Measurements from ENCODE around the gene C4orf50.

C4orf50 gene

DNA sequence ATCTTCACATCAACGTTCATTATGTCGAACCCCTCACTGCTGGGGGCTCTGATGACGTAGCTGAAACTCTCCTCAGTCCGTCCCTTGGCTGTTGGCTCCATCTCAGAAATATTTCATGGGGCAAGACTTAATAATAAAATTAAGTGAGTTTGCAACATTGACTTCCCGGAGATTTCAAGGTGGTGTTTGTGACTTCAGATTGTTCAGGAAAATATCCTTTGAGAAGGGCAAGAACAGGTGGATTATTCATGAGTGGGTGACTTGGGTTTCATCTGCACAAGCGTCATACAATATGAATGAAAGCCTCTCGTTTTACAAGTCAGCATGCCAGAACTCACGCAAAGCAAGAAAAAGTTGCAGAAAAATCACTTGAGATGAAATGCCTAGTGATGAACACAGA lies at the start of gene C4orf50:
TSS of gene C4orf50 (minus strand) at position 101 of the 400 bp plus-strand sequence.
- DNase-seq (ENCODE audit: low read depth), result no peak

GRCh38 chr4:6065934-6066590 lies 47.8 kb upstream of the C4orf50 start:
- DNase-seq (ENCODE audit: low read depth), result no peak

DNA sequence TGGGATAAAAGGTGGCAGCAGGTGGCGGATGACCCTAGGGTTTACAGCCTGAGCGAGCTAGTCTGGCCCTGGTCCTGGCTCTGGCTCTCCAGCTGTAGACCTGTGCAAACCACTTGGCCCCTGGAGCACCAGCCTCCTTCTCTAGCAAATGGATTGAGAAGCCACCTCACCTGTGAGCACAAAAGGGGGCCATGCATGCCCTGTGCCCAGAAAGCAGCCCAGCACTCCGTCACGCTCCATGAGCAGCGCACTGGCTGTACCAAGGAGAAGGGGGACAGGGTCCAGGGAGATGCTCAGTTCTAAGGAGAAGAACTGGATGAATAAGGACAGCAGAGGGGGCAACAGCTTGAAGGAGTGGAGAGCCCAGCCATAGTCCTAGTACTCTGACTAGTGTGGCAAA lies 46.9 kb upstream of the C4orf50 start:
- DNase-seq (ENCODE audit: low read depth), result no peak

DNA sequence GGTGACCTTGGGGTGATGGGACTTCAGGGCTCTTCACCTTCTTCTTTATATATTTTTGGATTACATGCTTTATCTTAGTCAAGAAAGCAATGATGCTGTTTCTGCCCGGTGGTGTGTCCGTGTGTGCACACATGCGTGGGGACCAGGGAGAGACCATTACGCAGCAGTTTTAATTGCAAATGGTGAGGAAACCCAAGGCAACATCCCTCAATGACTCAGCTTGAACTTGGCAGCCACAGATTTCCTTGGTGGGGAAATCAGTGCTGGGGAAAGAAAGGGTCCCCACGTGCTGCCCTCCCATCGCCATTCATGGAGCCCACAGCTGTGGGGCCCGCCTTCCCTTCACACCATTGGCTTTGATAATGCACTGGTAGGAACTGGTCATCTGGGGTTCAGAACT lies 46.2 kb upstream of the C4orf50 start:
- no peak for DNase-seq (ENCODE audit: low read depth)

DNA sequence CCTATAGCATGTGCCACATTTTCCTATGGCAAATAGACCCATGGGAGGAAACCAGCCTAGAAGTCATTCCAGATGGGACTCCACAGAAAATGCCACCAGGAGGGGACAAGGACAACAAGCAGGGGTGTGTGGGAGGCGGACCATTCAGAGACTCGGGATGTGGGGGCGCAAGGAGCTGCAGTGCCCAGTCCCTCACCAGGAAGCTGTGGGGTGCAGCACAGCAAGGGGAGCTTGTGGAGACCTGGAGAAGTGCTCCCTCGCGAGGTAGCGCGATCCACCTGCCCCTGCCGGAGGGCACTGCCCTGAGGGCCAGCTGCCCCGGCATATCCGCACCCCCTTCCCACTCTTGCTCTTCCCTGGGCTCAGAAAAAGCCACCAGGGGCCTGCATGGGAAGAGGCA lies 45.5 kb upstream of the C4orf50 start:
- no peak for DNase-seq (ENCODE audit: low read depth)

- no peak for DNase-seq (ENCODE audit: low read depth)
Observed at GRCh38 chr4:6062133-6062532, 43.9 kb upstream of the C4orf50 start.

DNA sequence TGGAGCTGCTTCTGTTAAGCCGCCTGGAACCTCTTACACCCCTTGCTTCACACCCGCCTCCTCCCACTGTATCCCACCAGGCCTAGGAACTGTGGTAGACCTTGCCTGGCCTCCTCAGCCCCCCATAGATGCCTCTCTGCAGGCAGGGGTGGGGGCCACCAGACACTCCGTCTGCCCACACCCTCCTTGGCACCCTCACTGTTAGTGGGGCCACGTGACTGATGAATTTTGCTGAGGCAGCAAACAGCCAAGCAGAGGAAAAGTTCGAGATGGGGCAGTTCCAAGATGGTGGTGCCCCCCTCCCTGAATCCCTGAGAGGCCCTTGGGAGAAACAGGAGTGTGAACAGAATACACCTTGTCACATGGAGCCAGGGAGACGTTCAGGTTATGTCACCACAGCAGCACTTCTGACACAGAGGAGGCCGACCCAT lies 41.2 kb upstream of the C4orf50 start:
- DNase-seq (ENCODE audit: low read depth), result no peak

- DNase-seq (ENCODE audit: low read depth), result no peak
Observed at GRCh38 chr4:6058531-6059374, 40.5 kb upstream of the C4orf50 start.

DNA sequence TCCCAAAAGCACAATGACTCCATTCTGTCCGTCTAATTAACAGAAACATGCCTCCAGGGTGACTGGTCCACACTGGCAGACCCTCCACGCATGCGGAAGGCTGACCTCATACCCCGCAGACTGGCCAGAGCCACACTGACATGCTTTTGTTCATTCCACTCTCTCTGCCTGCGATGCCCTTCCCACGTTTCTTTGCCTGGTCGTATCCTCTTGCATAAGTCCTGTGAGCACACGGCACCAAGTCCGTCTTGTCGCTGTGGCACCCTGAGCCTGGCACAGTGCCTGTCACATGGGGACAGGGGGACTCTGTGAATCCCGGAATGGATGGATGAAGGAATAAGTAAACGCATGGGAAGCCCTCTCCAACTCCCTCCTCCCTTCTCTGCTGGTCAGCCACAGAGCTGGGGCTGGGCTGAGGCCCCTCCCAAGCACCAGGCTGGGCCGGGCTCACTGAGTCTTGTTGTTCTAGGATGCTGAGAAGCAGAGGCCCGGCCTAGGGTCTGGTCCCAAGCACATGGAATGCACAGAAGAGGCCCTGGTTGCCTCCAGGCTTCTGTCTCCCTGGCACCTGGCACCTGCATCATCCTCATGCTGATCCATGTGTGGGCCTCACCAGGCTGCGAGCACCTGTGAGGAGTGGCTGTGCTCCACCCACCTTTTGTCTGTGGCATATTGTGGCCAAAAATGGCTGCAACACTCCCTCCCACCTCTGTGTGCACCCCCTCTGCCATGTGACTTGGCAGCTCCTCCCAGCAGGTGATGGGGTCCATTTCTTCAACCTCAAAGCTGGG lies 38.9 kb upstream of the C4orf50 start:
- no peak for DNase-seq (ENCODE audit: low read depth)

DNA sequence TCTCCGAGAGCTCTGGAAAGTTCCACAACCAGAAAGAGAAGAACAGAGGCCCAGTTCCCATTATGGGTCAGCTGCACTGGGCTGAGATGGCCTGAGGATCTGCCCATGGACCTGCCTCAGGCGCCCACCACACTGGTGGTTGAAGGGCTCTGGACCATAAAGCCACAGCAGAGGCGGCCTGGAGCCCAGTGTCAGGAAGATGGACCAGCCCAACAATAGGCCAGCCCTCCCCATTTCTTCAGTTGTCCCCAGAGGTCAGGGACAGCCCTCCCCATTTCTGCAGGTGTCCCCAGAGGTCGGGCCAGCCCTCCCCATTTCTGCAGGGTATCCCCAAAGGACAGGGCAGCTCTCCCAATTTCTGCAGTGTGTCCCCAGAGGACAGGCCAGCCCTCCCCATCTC lies 37.2 kb upstream of the C4orf50 start:
- DNase-seq (ENCODE audit: low read depth), result no peak

- no peak for DNase-seq (ENCODE audit: low read depth)
Observed at GRCh38 chr4:6055030-6055429, 36.8 kb upstream of the C4orf50 start.

DNA sequence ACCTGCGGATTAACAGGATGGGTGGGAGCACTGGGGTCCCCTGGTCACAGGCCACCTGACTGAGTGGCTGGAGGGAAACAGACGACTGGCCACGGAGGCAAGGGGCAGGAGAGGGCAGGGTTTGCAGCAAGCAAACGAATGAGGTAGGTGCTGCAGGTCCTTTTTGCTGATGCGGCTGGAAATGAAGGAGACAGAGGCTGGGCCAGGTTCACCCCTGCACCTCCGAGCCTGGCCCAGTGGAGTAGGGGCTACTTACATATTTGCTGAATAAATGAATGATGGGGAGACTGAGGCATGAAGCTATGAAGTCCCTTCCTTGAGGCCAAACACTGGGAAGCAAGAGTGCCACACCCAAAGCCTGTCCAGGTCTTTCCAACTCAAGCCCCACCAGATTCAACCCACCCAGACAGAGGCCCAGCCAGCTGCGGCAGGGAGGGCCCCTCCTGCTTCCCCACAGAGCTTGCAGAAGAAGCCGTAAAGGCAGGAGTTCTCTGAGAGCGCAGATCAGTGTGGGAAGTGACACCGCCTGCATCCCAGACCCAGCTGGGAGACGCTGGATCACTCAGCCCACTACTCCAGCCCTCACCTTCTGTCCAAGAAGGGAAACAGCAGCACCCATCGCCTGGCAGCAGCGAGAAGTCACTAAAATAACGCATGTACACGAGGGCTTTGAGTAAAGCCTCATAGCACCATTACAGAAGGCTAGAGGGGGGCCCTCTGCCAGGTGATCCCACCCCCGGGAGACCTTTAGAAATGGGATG lies 36.1 kb upstream of the C4orf50 start:
- DNase-seq (ENCODE audit: low read depth), result no peak

GRCh38 chr4:6052679-6053078 lies 34.4 kb upstream of the C4orf50 start:
- no peak for DNase-seq (ENCODE audit: low read depth)

- no peak for DNase-seq (ENCODE audit: low read depth)
Observed at GRCh38 chr4:6050551-6050950, 32.3 kb upstream of the C4orf50 start.

- no peak for DNase-seq (ENCODE audit: low read depth)
Observed at GRCh38 chr4:6049985-6050384, 31.8 kb upstream of the C4orf50 start.

DNA sequence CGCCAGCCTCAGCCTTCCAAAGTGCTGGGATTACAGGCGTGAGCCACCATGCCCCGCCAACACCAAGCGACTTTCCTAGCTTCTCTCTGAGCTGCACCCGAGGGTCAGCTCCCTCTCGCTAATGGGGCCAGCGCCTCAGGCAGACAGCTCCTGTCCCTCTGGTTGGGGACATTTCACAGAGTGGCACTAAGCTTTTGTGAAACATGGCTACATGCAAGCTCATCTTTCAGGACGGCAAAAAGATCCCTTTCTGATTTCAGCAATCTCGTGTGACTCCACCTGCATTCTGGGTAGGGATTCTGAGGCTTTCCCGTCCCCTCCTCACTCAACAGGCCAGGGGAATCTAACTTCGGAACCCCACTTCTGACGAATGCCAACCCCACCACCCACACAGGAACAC lies 31.0 kb upstream of the C4orf50 start:
- no peak for DNase-seq (ENCODE audit: low read depth)

DNA sequence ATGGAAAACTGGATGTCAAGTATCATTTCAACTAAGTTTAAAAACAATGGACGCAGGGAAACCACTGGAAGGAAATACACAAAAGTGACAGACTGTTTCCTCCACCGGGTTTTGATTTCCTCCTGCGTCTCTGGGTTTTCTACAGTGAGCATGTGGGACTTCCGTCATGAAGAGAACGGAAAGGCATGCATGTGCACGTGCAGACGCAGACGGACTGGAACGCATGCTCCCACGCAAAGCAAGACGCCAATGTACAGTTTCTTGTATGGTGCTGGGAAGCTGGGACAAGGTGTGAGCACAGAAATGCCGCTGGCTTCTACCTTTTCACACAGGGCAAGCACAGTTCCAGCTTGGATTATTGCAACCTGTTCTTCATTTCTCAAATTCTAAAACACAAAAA lies 30.3 kb upstream of the C4orf50 start:
- DNase-seq (ENCODE audit: low read depth), result no peak

DNA sequence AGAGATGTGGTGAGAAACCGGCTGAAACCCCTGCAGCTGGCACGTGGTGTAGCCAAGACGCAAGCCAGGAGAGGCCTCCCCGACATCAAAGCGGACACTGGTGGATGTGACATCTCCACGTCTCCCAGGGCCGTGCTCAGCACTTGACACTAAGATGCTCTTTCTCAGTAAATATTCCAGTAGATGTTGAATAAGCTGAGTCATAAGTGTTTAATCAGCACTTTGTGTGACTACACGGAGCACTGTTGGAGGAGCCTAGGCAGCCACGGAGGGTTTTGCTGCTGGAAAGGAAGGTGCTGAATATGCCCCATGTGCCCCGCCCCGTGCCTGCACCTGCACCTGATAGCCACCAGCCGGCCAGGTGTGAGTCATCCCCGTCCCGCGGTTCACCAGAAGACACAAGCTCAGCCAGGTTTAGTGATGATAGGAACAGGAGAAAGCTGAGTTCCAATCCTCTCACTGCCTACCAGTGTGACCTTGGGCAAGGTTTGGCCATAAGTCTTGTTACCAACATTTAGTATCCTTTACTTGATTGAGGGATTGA lies 29.0 kb upstream of the C4orf50 start:
- no peak for DNase-seq (ENCODE audit: low read depth)

- DNase-seq (ENCODE audit: low read depth), result no peak
Observed at GRCh38 chr4:6046526-6047129, 28.4 kb upstream of the C4orf50 start.

GRCh38 chr4:6044805-6045204 lies 26.6 kb upstream of the C4orf50 start:
- DNase-seq (ENCODE audit: low read depth), result no peak

GRCh38 chr4:6044276-6044675 lies 26.0 kb upstream of the C4orf50 start:
- DNase-seq (ENCODE audit: low read depth), result no peak
